K562 (cell line): ENCODE results near the gene TMEM95. TPM values are rescaled to one million over a fixed set of nuclear protein-coding genes. Genes with fewer than 3 reads are reported as not detected.

ENCODE experiments used
- ARID2 ChIP-seq: fragments of 450-650 bp; IDR thresholded peaks from 2 replicates; pipeline ENCODE4 v1.6.1; 2017; ENCODE audit warnings: antibody characterized with exemption, mild to moderate bottlenecking
- CBX5 ChIP-seq: IDR thresholded peaks from 2 replicates; pipeline ENCODE4 v1.6.1; 2014; ENCODE audit warnings: low read depth, borderline replicate concordance
- EP400 ChIP-seq: fragments of 450-650 bp; IDR thresholded peaks from 2 replicates; pipeline ENCODE4 v1.6.1; 2017; ENCODE audit warnings: antibody characterized with exemption, mild to moderate bottlenecking, moderate library complexity
- FOS ChIP-seq: IDR thresholded peaks from 3 replicates; pipeline ENCODE4 v1.6.1; 2011; ENCODE audit not compliant: insufficient read length; ENCODE audit errors: extremely low read depth
- HCFC1 ChIP-seq: IDR thresholded peaks from 2 replicates; pipeline ENCODE4 v1.6.1; 2012; ENCODE audit warnings: low read depth, low read length, improper control_type of control experiment
- MEIS2 ChIP-seq: fragments of 450-650 bp; IDR thresholded peaks from 2 replicates; pipeline ENCODE4 v1.6.1; 2014; ENCODE audit warnings: mild to moderate bottlenecking; ENCODE audit not compliant: partially characterized antibody
- NCOA1 ChIP-seq: fragments of 450-650 bp; IDR thresholded peaks from 2 replicates; pipeline ENCODE4 v1.6.1; 2016; ENCODE audit warnings: low read depth
- POLR3A ChIP-seq: IDR thresholded peaks from 2 replicates; pipeline ENCODE4 v1.6.1; 2011; ENCODE audit warnings: borderline replicate concordance, mild to moderate bottlenecking, moderate library complexity; ENCODE audit not compliant: insufficient read length, insufficient read depth; ENCODE audit errors: extremely low read depth
- TAF1 ChIP-seq: IDR thresholded peaks from 2 replicates; pipeline ENCODE4 v1.6.1; 2011; ENCODE audit warnings: mild to moderate bottlenecking, low read length, moderate library complexity; ENCODE audit not compliant: insufficient read depth, control insufficient read depth, severe bottlenecking; ENCODE audit errors: extremely low read depth
- THRAP3 ChIP-seq: fragments of 450-650 bp; IDR thresholded peaks from 2 replicates; pipeline ENCODE4 v1.6.1; 2016; ENCODE audit warnings: mild to moderate bottlenecking, inconsistent platforms, borderline replicate concordance
- ZNF212 ChIP-seq: fragments of 450-650 bp; formaldehyde crosslinking; IDR thresholded peaks from 2 replicates; pipeline ENCODE4 v1.4.0; 2020; ENCODE audit warnings: mild to moderate bottlenecking
- ZNF316 ChIP-seq: fragments of 450-650 bp; IDR thresholded peaks from 2 replicates; pipeline ENCODE4 v1.6.1; 2016
- polyA plus RNA-seq, 8 experiments: library from polyadenylated mRNA; depleted of rRNA in 4 of 8; stranded (reverse) in 5 of 8; unstranded in 3 of 8; fragments of >200 nt; fragmentation: Nextera tagmentation in 2 of 8; fragmentation: Illumina TruSeq in 1 of 8; extraction: Ambion mirVana in 2 of 8; extraction: Trizol in 1 of 8; gene quantifications; 2 replicates each; pipeline versions ENCODE4 v1.2.1 to v1.2.3, GENCODE V29; 2011 to 2014; ENCODE audit warnings: inconsistent platforms in 1 of 8, missing spikeins in 1 of 8
- total RNA-seq, 7 experiments: library from RNA; depleted of rRNA in 6 of 7; stranded (reverse); fragments of >200 nt in 6 of 7; fragmentation: Illumina TruSeq in 2 of 7; extraction: Trizol in 2 of 7; gene quantifications; 2 replicates each; pipeline versions ENCODE4 v1.2.1 to v1.2.3, GENCODE V29; 2011 to 2021; ENCODE audit warnings: low replicate concordance in 1 of 7
- TF ChIP-seq, protein P1 (sequence below), 2 experiments: fragments of 450-650 bp; IDR thresholded peaks; 2 replicates each; pipeline ENCODE4 v1.6.1; 2016; ENCODE audit warnings: mild to moderate bottlenecking in 2 of 2, borderline replicate concordance in 1 of 2, low read depth in 1 of 2, moderate library complexity in 1 of 2
- TF ChIP-seq, protein P2 (sequence below): sonication (generic); formaldehyde crosslinking; IDR thresholded peaks from 2 replicates; pipeline ENCODE4 v1.8.0; 2022; ENCODE audit warnings: mild to moderate bottlenecking, missing genetic modification reagents
- TF ChIP-seq, protein P3 (sequence below): fragments of 450-650 bp; formaldehyde crosslinking; IDR thresholded peaks from 2 replicates; pipeline ENCODE4 v1.4.0; 2020; ENCODE audit warnings: mild to moderate bottlenecking
- TF ChIP-seq, protein P4 (sequence below): sonication (generic); formaldehyde crosslinking; IDR thresholded peaks from 2 replicates; pipeline ENCODE4 v1.4.0; 2020; ENCODE audit warnings: mild to moderate bottlenecking, missing genetic modification reagents

The TMEM95 gene
- total and polyA plus RNA-seq, 9 of the 15 experiments (the other 6 are each of a cell fraction or from before 2014, with no cell fraction given) = not detected

DNA sequence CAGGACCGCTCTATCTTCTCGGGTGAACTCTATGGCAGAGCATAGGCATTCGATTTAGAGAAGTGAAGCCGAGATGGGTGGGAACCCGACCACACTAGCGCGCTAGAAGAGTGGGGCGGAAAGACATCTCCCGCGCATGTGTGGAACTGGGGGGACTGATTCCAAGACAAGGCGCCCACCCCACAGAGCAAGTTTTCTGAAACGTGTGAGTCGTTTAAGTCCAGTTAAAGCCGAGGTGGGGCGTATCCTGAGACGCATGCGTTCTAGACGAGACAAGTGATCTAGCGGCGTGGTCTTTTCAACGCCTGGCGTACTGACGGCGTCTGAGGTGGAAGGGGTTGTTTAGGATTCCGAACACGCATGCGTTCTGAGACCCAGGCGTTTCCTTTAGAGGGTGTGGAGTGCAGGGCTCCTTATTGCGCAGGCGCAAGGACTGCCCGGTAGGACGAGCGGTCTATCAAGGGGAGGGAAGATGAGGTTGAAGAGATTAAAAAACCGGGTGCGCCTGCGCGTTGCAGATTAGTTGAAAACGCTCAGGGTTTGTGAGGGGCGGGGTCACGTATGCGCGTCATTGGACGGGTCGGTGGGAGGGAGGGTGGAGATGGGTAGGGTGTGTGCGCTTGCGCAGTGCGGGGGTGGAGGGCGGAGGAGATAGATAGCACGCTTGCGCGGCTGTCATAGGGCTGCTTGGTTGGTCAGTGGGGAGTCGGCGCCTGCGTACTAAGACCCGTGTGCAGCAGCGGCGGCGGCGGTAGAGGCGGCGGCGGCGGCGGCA is 47.9 kb upstream of the TMEM95 start, which contains the start of gene EIF5A (continued):
- TF ChIP-seq, protein P1, sequence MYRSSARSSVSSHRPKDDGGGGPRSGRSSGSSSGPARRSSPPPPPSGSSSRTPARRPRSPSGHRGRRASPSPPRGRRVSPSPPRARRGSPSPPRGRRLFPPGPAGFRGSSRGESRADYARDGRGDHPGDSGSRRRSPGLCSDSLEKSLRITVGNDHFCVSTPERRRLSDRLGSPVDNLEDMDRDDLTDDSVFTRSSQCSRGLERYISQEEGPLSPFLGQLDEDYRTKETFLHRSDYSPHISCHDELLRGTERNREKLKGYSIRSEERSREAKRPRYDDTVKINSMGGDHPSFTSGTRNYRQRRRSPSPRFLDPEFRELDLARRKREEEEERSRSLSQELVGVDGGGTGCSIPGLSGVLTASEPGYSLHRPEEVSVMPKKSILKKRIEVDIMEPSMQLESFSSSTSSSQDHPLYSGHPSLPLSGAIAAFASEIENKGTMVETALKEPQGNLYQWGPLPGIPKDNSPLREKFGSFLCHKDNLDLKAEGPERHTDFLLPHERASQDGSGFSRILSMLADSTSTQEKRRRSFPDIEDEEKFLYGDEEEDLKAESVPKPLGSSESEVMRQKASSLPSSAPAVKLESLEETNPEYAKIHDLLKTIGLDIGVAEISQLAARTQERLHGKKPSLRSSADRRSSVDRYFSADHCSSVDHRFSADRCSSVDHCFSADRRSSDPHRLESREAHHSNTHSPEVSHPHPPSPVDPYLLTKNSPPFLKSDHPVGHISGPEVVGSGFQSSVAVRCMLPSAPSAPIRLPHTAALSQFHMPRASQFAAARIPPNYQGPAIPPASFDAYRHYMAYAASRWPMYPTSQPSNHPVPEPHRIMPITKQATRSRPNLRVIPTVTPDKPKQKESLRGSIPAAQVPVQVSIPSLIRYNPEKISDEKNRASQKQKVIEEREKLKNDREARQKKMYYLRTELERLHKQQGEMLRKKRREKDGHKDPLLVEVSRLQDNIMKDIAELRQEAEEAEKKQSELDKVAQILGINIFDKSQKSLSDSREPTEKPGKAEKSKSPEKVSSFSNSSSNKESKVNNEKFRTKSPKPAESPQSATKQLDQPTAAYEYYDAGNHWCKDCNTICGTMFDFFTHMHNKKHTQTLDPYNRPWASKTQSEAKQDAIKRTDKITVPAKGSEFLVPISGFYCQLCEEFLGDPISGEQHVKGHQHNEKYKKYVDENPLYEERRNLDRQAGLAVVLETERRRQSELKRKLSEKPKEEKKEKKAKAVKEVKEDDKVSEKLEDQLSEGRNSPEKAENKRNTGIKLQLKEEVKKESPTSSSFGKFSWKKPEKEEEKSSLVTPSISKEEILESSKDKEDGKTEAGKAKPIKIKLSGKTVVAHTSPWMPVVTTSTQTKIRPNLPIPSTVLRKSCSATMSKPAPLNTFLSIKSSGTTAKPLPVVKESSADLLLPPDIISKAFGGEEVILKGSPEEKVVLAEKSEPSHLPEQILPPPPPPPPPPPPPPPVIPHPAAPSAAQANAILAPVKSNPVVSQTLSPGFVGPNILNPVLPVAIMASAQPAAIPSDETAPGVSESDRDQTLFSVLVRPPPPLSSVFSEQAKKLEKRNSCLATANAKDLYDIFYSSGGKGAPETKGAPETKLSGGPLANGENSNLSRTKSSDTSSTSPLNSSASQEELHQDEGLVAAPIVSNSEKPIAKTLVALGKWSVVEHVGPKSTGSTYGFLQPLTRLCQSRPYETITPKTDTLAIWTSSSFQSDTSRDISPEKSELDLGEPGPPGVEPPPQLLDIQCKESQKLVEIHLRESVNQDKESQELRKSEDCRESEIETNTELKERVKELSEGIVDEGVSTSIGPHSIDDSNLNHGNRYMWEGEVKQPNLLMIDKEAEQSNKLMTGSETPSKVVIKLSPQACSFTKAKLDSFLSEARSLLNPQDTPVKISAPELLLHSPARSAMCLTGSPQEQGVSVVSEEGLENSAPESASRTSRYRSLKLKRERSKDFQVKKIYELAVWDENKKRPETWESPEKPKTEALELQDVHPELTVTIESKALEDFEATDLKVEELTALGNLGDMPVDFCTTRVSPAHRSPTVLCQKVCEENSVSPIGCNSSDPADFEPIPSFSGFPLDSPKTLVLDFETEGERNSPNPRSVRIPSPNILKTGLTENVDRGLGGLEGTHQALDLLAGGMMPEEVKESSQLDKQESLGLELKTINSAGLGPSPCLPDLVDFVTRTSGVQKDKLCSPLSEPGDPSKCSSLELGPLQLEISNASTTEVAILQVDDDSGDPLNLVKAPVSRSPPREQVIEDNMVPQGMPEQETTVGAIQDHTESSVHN (IDR thresholded peaks at IDR 0.05; ENCODE audit: borderline replicate concordance in 1 of 2, low read depth in 1 of 2) = no peak
- TF ChIP-seq ZNF316 = no peak
- peak; percentile 85 for TF ChIP-seq TAF1
- no peak for TF ChIP-seq ZNF212 (CRISPR knock-in tag)
- TF ChIP-seq, protein P2, sequence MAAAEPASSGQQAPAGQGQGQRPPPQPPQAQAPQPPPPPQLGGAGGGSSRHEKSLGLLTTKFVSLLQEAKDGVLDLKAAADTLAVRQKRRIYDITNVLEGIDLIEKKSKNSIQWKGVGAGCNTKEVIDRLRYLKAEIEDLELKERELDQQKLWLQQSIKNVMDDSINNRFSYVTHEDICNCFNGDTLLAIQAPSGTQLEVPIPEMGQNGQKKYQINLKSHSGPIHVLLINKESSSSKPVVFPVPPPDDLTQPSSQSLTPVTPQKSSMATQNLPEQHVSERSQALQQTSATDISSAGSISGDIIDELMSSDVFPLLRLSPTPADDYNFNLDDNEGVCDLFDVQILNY (CRISPR knock-in tag) = no peak
- peak; percentile 96 for TF ChIP-seq MEIS2
- TF ChIP-seq POLR3A = no peak
- TF ChIP-seq ARID2 = no peak
- TF ChIP-seq, protein P3, sequence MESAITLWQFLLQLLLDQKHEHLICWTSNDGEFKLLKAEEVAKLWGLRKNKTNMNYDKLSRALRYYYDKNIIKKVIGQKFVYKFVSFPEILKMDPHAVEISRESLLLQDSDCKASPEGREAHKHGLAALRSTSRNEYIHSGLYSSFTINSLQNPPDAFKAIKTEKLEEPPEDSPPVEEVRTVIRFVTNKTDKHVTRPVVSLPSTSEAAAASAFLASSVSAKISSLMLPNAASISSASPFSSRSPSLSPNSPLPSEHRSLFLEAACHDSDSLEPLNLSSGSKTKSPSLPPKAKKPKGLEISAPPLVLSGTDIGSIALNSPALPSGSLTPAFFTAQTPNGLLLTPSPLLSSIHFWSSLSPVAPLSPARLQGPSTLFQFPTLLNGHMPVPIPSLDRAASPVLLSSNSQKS (CRISPR knock-in tag) = no peak
- TF ChIP-seq FOS = no peak
- peak; percentile 75 for TF ChIP-seq HCFC1
- TF ChIP-seq NCOA1 = no peak
- TF ChIP-seq, protein P4, sequence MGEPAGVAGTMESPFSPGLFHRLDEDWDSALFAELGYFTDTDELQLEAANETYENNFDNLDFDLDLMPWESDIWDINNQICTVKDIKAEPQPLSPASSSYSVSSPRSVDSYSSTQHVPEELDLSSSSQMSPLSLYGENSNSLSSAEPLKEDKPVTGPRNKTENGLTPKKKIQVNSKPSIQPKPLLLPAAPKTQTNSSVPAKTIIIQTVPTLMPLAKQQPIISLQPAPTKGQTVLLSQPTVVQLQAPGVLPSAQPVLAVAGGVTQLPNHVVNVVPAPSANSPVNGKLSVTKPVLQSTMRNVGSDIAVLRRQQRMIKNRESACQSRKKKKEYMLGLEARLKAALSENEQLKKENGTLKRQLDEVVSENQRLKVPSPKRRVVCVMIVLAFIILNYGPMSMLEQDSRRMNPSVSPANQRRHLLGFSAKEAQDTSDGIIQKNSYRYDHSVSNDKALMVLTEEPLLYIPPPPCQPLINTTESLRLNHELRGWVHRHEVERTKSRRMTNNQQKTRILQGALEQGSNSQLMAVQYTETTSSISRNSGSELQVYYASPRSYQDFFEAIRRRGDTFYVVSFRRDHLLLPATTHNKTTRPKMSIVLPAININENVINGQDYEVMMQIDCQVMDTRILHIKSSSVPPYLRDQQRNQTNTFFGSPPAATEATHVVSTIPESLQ = no peak
- TF ChIP-seq EP400 = peak; percentile 84
- no peak for TF ChIP-seq THRAP3
- no peak for TF ChIP-seq CBX5
